Neural cell (in vitro differentiated cells): ENCODE data around the gene GCNT2.

Experiments used
- EP300 ChIP-seq: fragments of 450-650 bp; conservative IDR thresholded peaks from 2 replicates; pipeline ENCODE4 v1.6.1; 2014; ENCODE audit warnings: antibody characterized with exemption, mild to moderate bottlenecking, moderate library complexity; ENCODE audit not compliant: poor library complexity, severe bottlenecking
- EZH2 ChIP-seq: fragments of 200-600, 300-800 bp; shearing (Covaris generic), sonication (generic); IDR thresholded peaks from 2 replicates; pipeline ENCODE4 v1.6.1; 2014; ENCODE audit warnings: antibody characterized with exemption, low read length, borderline replicate concordance, mild to moderate bottlenecking; ENCODE audit not compliant: insufficient read depth, poor library complexity, severe bottlenecking
- MXI1 ChIP-seq: fragments of 450-650 bp; conservative IDR thresholded peaks from 2 replicates; pipeline ENCODE4 v1.6.1; 2014; ENCODE audit warnings: antibody characterized with exemption, mild to moderate bottlenecking; ENCODE audit not compliant: poor library complexity, severe bottlenecking
- POLR2AphosphoS5 ChIP-seq: IDR thresholded peaks from 2 replicates; pipeline ENCODE4 v1.6.1; 2012
- RAD21 ChIP-seq: fragments of 450-650 bp; conservative IDR thresholded peaks from 2 replicates; pipeline ENCODE4 v1.6.1; 2014; ENCODE audit warnings: antibody characterized with exemption, mild to moderate bottlenecking, moderate library complexity
- REST ChIP-seq: IDR thresholded peaks from 2 replicates; pipeline ENCODE4 v1.6.1; 2012; ENCODE audit warnings: borderline replicate concordance
- SMC3 ChIP-seq: fragments of 450-650 bp; conservative IDR thresholded peaks from 2 replicates; pipeline ENCODE4 v1.6.1; 2014; ENCODE audit warnings: antibody characterized with exemption, mild to moderate bottlenecking, moderate library complexity; ENCODE audit not compliant: poor library complexity
- TAF1 ChIP-seq: IDR thresholded peaks from 2 replicates; pipeline ENCODE4 v1.6.1; 2012; ENCODE audit warnings: low read depth
- TF ChIP-seq, protein P1 (sequence below): fragments of 450-650 bp; IDR thresholded peaks from 2 replicates; pipeline ENCODE4 v1.5.1; 2014; ENCODE audit warnings: antibody characterized with exemption, mild to moderate bottlenecking, moderate library complexity; ENCODE audit not compliant: poor library complexity, severe bottlenecking

- TF ChIP-seq RAD21 (no peak), EZH2 (no peak), EP300 (no peak), SMC3 (no peak), REST (no peak), POLR2AphosphoS5 (no peak), MXI1 (no peak), TAF1 (no peak)
- TF ChIP-seq, protein P1, sequence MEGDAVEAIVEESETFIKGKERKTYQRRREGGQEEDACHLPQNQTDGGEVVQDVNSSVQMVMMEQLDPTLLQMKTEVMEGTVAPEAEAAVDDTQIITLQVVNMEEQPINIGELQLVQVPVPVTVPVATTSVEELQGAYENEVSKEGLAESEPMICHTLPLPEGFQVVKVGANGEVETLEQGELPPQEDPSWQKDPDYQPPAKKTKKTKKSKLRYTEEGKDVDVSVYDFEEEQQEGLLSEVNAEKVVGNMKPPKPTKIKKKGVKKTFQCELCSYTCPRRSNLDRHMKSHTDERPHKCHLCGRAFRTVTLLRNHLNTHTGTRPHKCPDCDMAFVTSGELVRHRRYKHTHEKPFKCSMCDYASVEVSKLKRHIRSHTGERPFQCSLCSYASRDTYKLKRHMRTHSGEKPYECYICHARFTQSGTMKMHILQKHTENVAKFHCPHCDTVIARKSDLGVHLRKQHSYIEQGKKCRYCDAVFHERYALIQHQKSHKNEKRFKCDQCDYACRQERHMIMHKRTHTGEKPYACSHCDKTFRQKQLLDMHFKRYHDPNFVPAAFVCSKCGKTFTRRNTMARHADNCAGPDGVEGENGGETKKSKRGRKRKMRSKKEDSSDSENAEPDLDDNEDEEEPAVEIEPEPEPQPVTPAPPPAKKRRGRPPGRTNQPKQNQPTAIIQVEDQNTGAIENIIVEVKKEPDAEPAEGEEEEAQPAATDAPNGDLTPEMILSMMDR = no peak
Observed at GRCh38 chr6:10531503-10531902, 10.4 kb downstream of the GCNT2 start.
